Heart left ventricle (tissue), 13 donors: ENCODE measurements around the gene UNC5C.

Experiments used
- CTCF ChIP-seq, 12 donors: fragments of 200-600 bp; sonication (generic) in 4 of 12; IDR thresholded peaks; one replicate each; pipeline versions ENCODE4 v1.5.0 to v1.8.0; 2018 to 2022; ENCODE audit warnings: antibody characterized with exemption in 12 of 12, mild to moderate bottlenecking in 5 of 12
- POLR2A ChIP-seq, 2 donors: fragments of 450-650 bp; IDR thresholded peaks; one replicate each; pipeline ENCODE4 v1.6.1; 2017; ENCODE audit warnings: antibody characterized with exemption in 2 of 2, mild to moderate bottlenecking in 2 of 2, moderate library complexity in 2 of 2
- donor health status: ischemic (EF 13 %, LVEDD 7.1; RV severe dilation, severe dysfunction).
- donor health status: DM: no; HTN: yes; CAD: no.
- donor health status: DM: no; HTN: no; CAD: no.
- donor health status: ischemic (EF 25% LVEDD 6.9; RV normal size, moderate dysfunction).
- donor health status: ischemic (EF 25% LVEDD 5.7; RV mildly dilated, moderate dysfunction).
- donor health status: ischemic (EF 35%, LVEDD 5.7; RV mildly dilated, moderate dysfunction).
- donor health status: nonischemic (EF 11% LVEDD 7.7; RV severe dilation, severe dysfunction).
- donor health status: DM: yes; HTN: yes; CAD: no.
- donor health status: PGD.
- donor health status: ischemic (EF 29% LVEDD 5.4; RV normal size, mild dysfunction).
- donor health status: nonischemic (EF 23%, LVEDD 6.1; RV moderate dilation, normal function).

- TF ChIP-seq CTCF (IDR thresholded peaks at IDR 0.05) (no peak), POLR2A (IDR thresholded peaks at IDR 0.05) (no peak)
Measured at GRCh38 chr4:95363966-95364365, 184.8 kb downstream of the UNC5C start.
